Measurements from ENCODE around the gene MAD1L1. TPM values are rescaled to one million over a fixed set of nuclear protein-coding genes. Genes with fewer than 3 reads are reported as not detected.

The MAD1L1 gene
- total RNA-seq, 4 donors from 2014 or later, result 8.0 to 52.7 (median 26.7) TPM

DNA sequence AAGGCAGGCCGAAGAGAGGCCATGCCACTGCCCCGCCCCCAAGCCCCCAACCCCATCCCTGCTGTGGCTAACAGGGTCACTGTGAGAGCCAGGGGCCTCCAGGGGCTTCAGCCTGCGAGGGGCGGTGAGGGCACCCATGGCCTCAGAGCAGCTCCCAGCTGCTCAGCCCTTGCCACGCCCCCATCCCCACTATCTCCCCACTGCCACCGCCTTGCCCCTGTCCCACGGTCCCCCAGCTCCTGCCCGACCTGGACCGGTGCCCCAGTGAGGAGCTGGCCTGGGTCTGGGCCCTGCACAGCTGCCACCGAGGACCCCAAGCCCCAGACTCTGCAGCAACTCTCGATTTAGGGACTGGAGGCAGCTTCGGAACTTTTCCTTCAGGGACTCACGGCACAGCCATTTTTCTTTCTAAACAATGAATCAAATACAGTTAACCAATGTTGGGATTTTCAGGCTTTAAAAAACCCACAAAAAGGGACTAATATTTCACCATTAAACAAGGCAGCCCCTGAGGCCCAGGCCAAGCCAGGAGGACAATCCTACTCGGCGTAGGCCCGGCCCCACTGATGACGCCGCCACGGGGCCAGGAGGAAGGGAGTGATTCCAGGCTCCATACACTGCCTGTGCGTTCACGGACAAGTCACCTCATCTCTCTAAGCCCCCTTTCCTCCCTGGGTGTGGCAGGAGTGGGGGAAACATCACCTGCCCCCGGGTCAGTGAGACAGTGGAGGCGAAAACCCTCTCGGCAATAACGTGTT is 325.6 kb downstream of the MAD1L1 start:
- no peaks in the 10 kb centered on the region for H3K36me3 ChIP-seq
- no peak overlapping the region for H3K4me3 ChIP-seq
- no peak for DNase-seq
- intact Hi-C loops (cut with DNase I; ENCODE audit: low total_unique reads), result no loop called here
- no peaks in the 10 kb centered on the region for H3K9me3 ChIP-seq
- 92 to 94% methylated on average over 2 to 25 of the region's 25 CpGs for WGBS, 2 donors (ENCODE audit: low coverage in 1 of 2)
- in situ Hi-C loops (cut with MboI; ENCODE audit: low pct_ligation_motif_present in 1 of 4, low pct_unique_long_range_greater_than_20kb in 1 of 4, low sequenced_read_pairs in 3 of 4), result no loop called here
- H3K4me1 ChIP-seq, result no peaks in the 10 kb centered on the region
- no peak overlapping the region for H3K27ac ChIP-seq
- no peaks in the 10 kb centered on the region for H3K27me3 ChIP-seq
- TF ChIP-seq POLR2AphosphoS5 (IDR thresholded peaks at IDR 0.05), result no peak
- no peak for TF ChIP-seq POLR2A (IDR thresholded peaks at IDR 0.05)
- TF ChIP-seq EP300 (IDR thresholded peaks at IDR 0.05; ENCODE audit: low read depth), result no peak
- TF ChIP-seq, protein P1, sequence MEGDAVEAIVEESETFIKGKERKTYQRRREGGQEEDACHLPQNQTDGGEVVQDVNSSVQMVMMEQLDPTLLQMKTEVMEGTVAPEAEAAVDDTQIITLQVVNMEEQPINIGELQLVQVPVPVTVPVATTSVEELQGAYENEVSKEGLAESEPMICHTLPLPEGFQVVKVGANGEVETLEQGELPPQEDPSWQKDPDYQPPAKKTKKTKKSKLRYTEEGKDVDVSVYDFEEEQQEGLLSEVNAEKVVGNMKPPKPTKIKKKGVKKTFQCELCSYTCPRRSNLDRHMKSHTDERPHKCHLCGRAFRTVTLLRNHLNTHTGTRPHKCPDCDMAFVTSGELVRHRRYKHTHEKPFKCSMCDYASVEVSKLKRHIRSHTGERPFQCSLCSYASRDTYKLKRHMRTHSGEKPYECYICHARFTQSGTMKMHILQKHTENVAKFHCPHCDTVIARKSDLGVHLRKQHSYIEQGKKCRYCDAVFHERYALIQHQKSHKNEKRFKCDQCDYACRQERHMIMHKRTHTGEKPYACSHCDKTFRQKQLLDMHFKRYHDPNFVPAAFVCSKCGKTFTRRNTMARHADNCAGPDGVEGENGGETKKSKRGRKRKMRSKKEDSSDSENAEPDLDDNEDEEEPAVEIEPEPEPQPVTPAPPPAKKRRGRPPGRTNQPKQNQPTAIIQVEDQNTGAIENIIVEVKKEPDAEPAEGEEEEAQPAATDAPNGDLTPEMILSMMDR (IDR thresholded peaks at IDR 0.05), result no peak

DNA sequence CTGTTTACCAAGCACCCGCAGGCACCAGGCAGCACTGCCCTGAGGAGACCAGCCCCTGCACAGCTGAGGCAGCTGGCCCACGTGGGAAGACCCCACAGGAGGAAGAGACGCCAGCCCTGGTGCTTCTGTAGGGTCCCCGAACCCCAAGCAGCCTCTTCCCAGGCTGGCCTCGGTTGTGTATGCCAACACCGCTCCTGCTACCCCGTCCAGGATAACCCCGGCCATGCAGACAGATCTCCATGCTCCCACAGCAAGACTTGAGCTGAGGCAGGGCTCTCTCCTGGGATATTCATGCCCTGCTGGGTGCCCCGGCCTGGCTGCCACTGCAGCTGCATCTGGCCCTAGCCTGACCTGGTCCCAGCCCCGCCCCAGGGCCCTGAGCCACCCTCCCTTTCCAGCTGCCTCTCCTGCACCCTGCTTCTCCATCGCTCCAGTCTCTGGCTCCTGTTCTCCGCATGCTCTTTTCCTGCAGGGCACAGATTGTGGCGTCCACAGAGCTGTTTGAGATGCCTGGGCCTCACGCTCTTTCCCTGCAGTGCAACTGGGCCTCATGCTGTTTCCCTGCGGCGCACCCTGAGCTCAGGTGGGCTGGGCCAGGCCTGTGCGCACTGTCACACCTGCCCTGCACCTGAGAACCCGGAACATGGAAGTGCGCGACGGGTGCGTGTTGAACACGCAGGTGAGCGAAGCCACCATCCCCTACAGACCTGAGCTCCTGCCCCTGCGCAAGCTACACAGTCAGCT is 326.5 kb downstream of the MAD1L1 start:
- Histone ChIP-seq H3K4me3 (no peak overlapping the region), H3K27ac (no peak overlapping the region), H3K27me3 (no peaks in the 10 kb centered on the region), H3K36me3 (no peaks in the 10 kb centered on the region), H3K9me3 (no peaks in the 10 kb centered on the region), H3K4me1 (no peaks in the 10 kb centered on the region)
- intact Hi-C loops (cut with DNase I; ENCODE audit: low total_unique reads), result no loop called here
- in situ Hi-C loops (cut with MboI; ENCODE audit: low pct_ligation_motif_present in 1 of 4, low pct_unique_long_range_greater_than_20kb in 1 of 4, low sequenced_read_pairs in 3 of 4), result no loop called here
- no peak for DNase-seq
- 97 to 100% methylated on average over 6 to 25 of the region's 25 CpGs for WGBS, 2 donors (ENCODE audit: low coverage in 1 of 2)
- TF ChIP-seq POLR2A (IDR thresholded peaks at IDR 0.05), result no peak
- TF ChIP-seq, protein P1 (IDR thresholded peaks at IDR 0.05), result no peak
- no peak for TF ChIP-seq POLR2AphosphoS5 (IDR thresholded peaks at IDR 0.05)
- no peak for TF ChIP-seq EP300 (IDR thresholded peaks at IDR 0.05; ENCODE audit: low read depth)

DNA sequence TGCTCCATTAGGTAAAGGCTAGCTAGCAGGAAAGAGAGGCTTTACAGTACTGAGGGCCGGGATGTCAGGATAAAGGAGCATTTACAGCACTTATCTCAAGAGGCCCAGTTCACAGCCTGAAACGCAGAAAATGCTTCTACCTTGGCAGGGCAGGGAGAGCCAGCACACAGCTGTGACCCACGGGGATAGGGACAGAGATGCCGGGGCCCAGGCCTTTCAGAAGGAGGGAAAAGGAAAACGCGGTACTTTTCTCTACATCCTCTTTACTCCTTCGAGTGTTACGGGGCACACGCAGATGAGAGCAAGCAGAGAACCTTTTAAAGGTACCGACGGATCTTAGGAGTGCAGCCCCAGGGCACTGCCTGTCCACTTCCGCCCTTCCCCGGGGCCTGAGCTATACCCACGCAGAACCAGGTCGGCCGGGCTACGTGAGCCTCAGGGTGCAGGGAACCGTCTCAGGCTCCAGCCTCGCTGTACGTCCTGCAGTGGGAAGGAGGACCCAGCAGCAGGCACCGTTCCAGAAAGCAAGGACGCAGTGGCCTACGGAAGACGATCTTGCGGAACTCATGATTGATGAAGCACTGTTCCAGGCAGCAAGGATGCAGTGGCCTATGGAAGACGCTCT is 330.4 kb downstream of the MAD1L1 start:
- in situ Hi-C loops (cut with MboI; ENCODE audit: low pct_ligation_motif_present in 1 of 4, low pct_unique_long_range_greater_than_20kb in 1 of 4, low sequenced_read_pairs in 3 of 4), result no loop called here
- intact Hi-C loops (cut with DNase I; ENCODE audit: low total_unique reads), result no loop called here
- H3K27me3 ChIP-seq, result no peaks in the 10 kb centered on the region
- no peak for DNase-seq
- TF ChIP-seq EP300 (IDR thresholded peaks at IDR 0.05; ENCODE audit: low read depth) (no peak), POLR2A (IDR thresholded peaks at IDR 0.05) (no peak), POLR2AphosphoS5 (IDR thresholded peaks at IDR 0.05) (no peak)
- TF ChIP-seq, protein P1 (IDR thresholded peaks at IDR 0.05), result no peak
- no peak overlapping the region for H3K27ac ChIP-seq
- H3K4me3 ChIP-seq, result no peak overlapping the region
- WGBS, 2 donors (ENCODE audit: low coverage in 1 of 2), result 91% methylated on average over 26 of the region's 26 CpGs; no CpG with 5 or more reads in 1 of the 2 donors
- no peaks in the 10 kb centered on the region for H3K9me3 ChIP-seq
- no peaks in the 10 kb centered on the region for H3K4me1 ChIP-seq
- no peaks in the 10 kb centered on the region for H3K36me3 ChIP-seq
